Occipital lobe (tissue), 2 donors: Measurements from ENCODE around the gene TEF. TPM values are rescaled to one million over a fixed set of nuclear protein-coding genes. Genes with fewer than 3 reads are reported as not detected.
"Not testable (repeated sequence)": the region's sequence is repeated elsewhere in the genome, so short reads cannot be mapped to it uniquely, and the experiment has no call there.

ENCODE experiments used
- DNase-seq: peaks from one replicate; lab custom pipeline; 2025; lab: John Stamatoyannopoulos, UW
- total RNA-seq: library from RNA; depleted of rRNA; stranded (reverse); fragments of >200 nt; gene quantifications from one replicate; pipeline ENCODE4 v1.2.3, GENCODE V29; 2014

Gene TEF
- total RNA-seq, 1 donor from 2014 or later, result 10.0 TPM

- peak; percentile 95 for DNase-seq
Observed at GRCh38 chr22:41417622-41418390, 36.1 kb downstream of the TEF start.

- DNase-seq, result no peak
Observed at GRCh38 chr22:41418717-41419116, 37.0 kb downstream of the TEF start.

GRCh38 chr22:41425660-41426365, 44.1 kb downstream of the TEF start:
- DNase-seq, result no peak

- DNase-seq, result no peak
Observed at GRCh38 chr22:41429232-41429950, 47.6 kb downstream of the TEF start.

DNA sequence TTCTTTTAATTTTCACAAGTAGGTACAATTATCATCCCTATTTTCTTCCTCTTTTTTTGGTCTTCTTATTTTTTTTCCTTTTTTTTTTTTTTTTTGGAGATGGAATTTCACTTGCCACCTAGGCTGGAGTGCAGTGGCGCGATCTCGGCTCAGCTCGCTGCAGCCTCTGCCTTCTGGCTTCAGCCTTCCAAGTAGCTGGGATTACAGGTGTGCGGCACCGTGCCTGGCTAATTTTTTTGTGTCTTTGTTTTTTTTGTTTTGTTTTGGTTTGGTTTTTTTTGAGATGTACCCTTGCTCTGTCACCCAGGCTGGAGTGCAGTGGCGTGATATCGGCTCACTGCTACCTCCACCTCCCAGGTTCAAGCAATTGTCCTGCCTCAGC, 48.2 kb downstream of the TEF start:
- no peak for DNase-seq

GRCh38 chr22:41431656-41432055, 49.9 kb downstream of the TEF start:
- DNase-seq, result no peak

GRCh38 chr22:41433480-41433879, 51.7 kb downstream of the TEF start:
- DNase-seq, result not testable (repeated sequence)

DNA sequence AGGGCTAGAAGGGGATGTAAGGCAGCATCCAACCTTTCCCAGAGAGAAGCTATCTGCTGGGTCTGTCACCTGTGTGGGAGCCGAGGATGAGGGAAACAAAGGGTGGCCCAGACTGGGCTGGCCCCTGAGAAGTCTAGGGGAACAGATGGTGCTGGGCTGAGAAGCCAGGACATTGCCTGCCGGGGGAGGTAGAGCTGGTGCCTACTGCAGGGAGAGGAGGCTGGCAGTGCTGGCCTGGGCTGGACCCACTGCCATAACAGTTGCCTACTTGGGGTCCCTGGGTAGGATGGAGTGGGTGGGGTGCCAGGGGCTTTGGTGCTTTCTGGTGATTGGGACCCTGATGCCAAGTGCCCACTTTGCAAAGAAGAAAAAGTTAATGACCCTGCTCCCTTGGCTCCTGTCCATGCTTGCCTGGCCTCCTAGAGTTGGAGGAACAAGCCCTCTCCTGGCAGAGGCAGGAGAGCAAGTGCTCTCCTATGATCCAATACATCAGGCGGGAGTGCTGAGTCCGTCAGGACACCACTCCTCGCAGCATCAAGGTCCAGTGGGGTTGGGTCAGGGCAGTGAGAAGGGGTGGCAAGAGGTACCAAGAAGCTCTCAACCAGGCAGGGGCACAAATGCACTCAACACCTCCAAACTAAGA, 52.7 kb downstream of the TEF start:
- not testable (repeated sequence) for DNase-seq

- no peak for DNase-seq
Observed at GRCh38 chr22:41435560-41435959, 53.8 kb downstream of the TEF start.

- DNase-seq, result no peak
Observed at GRCh38 chr22:41436322-41437113, 54.8 kb downstream of the TEF start.

- DNase-seq, result no peak
Observed at GRCh38 chr22:41437198-41437597, 55.5 kb downstream of the TEF start.

DNA sequence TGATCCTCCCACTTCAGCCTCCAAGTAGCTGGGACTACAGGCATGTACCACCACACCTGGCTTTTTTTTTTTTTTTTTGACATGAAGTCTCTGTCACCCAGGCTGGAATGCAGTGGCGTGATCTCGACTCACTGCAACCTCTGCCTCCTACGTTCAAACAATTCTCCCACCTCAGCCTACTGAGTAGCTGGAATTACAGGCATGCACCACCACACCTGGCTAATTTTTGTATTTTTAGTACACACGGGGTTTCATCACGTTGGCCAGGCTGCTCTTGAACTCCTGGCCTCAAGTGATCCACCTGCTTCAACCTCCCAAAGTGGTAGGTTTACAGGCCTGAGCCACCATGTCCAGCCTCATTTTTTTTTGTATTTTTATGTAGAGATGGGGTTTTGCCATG, 58.8 kb downstream of the TEF start:
- not testable (repeated sequence) for DNase-seq

DNA sequence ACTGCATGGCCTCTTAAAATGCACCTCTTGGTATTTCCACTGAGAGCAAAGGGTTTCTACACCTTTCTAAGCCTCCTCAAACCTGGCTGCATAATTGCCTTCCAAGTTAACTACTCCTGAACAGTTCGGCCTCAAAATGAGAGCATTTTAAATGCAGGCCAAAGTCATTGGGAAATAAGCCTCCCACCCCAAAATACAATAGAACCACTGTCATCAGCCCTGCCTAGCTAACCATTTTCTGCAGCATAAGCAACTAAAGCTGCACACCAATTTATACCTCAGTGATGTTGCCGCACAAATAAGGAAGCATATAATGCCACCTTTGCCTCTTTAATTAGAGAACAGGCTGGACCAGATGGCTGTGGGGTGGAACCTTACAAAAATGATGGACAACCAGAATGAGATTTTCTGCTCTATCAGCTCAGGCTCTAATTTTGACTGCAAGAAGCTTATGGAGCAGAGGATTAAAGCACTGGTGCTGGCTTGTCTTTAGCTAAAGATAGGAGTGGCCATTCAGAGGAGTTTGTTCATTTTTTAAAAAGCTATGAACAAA, 60.6 kb downstream of the TEF start:
- no peak for DNase-seq

- peak; percentile 84 for DNase-seq
Observed at GRCh38 chr22:41444360-41445128, 62.8 kb downstream of the TEF start.

DNA sequence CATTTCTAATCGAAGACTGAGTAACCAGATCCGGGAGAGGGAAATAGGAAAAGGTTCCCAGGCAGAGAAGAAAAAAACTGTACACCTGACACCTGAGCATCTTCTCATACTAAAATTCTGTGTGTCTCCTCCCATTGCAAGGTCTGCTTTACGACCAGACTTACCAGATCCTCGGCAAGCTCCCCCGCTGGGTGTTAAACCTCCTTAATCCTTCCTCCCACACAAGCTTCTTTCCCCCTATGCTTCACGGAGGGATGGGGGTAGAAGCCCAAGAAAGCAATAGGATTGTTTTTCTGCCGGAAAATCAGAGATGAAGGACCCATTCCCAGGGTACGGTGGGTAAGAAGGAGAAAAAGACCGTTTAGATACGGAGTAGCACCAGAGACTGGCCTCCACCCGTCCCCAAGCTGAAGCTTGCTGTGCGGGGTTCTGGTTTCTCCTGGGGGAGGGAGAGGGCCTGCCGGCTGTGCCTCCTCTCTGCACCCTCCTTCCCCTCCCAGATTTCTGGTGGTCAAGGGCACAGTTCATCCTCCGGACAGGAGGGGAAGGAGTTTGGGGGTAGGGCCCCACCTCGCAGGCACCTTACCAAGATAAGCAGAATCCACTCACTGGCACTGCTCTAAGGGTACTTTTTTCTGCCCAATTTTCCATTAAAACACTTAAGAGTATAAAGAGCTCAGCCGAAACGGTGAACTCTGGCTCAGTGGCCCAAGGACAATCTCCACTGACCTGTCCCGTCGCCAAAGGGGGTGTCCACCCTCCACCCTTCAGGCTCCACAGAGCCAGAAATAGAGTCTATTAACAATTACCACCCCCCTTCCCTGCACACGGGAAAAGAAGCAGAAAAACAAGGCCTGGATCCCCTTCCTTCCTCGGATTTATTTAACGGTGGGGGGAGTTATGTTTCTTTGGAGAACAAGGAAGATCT, 63.7 kb downstream of the TEF start:
- DNase-seq, result no peak

DNA sequence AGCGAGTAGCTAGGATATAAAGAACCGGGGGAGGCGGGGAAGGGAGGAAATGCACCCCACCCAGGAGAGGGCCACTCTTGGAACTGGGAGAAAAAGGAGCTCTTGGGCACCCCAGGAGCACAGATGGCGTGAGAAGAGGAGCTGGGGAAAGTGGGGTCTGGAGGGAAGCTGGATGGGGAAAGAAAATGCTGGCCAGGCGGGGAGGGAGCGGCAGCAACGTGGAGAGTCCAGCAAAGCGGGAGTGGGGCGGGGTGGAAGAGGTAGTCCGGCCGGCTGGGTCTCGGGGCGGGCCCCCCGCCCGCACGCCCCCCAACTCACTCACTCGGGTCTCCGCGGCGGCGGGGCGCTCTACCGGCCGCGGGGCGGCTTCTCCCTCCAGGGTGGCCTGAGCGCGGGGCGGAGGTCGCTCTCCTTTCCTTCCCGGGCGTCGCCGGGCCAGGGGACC, 64.3 kb downstream of the TEF start:
- DNase-seq, result no peak

- DNase-seq, result peak; percentile 92
Observed at GRCh38 chr22:41446639-41447434, 65.1 kb downstream of the TEF start, which contains the start of gene TOB2. TOB2 (minus strand) TSS chr22:41446801; CDS start chr22:41437345, 9,456 bp downstream.
